AG04449 (cell line): ENCODE data around the gene COX7A2L.
A peak's percentile ranks its signal among the peaks of the same experiment; 100 is the strongest.

Source experiments
- CTCF ChIA-PET: fragments of 350-600 bp; formaldehyde crosslinking; extraction: SDS; loops from one replicate; lab custom pipeline; 2021; ENCODE audit warnings: antibody characterized with exemption; lab: Yijun Ruan, JAX
- POLR2A ChIA-PET: fragments of 400-600, 350-600 bp; formaldehyde crosslinking; extraction: SDS; loops from one replicate; lab custom pipeline; 2020; ENCODE audit warnings: antibody characterized with exemption, inconsistent platforms; lab: Yijun Ruan, JAX
- DNase-seq: peaks from one replicate; pipeline ENCODE4 v3.0.0-alpha.2; 2010; ENCODE audit warnings: low read depth, low spot score
- H3K4me3 ChIP-seq: 2 replicates; pipeline ENCODE4 v1.5.1; 2011; ENCODE audit warnings: low read depth, mild to moderate bottlenecking, control low read depth, low read length
- TF ChIP-seq, protein P1 (sequence below): IDR thresholded peaks from one replicate; pipeline ENCODE4 v1.5.1; 2011; ENCODE audit warnings: mild to moderate bottlenecking, moderate library complexity, low read length, control low read depth, inconsistent platforms; ENCODE audit not compliant: insufficient read depth; ENCODE audit errors: missing control alignments

The COX7A2L gene

DNA sequence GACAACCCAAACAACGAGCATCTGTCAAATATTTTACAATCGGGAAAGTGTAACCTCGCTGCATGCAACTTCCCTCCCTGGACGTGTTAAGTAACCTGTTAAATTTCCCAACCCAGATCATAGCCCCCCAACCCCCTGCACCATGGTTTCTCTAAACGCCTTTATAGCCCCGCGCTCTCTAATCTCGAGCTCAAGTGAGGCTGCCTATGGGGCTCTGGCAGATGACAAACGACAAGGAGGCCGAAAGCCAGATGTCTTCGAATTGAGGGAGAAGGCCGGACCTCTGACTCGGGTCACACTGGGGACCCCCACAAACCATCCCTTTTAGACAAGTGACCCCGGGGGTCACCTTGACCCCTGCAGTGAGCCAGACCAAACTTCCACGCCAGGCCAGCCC, 526 bp downstream of the COX7A2L start:
- CTCF ChIA-PET: interaction anchor here (1.4 to 4.6 kb wide), 3 partner anchors 10 to 273 kb away, joined by 4 to 32 read pairs (median 8); no protein-coding TSS in a partner anchor
- H3K4me3 ChIP-seq: peak overlapping the region; percentile 100
- DNase-seq: no peak
- POLR2A ChIA-PET: no interaction called here
- TF ChIP-seq, protein P1, sequence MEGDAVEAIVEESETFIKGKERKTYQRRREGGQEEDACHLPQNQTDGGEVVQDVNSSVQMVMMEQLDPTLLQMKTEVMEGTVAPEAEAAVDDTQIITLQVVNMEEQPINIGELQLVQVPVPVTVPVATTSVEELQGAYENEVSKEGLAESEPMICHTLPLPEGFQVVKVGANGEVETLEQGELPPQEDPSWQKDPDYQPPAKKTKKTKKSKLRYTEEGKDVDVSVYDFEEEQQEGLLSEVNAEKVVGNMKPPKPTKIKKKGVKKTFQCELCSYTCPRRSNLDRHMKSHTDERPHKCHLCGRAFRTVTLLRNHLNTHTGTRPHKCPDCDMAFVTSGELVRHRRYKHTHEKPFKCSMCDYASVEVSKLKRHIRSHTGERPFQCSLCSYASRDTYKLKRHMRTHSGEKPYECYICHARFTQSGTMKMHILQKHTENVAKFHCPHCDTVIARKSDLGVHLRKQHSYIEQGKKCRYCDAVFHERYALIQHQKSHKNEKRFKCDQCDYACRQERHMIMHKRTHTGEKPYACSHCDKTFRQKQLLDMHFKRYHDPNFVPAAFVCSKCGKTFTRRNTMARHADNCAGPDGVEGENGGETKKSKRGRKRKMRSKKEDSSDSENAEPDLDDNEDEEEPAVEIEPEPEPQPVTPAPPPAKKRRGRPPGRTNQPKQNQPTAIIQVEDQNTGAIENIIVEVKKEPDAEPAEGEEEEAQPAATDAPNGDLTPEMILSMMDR: no peak

DNA sequence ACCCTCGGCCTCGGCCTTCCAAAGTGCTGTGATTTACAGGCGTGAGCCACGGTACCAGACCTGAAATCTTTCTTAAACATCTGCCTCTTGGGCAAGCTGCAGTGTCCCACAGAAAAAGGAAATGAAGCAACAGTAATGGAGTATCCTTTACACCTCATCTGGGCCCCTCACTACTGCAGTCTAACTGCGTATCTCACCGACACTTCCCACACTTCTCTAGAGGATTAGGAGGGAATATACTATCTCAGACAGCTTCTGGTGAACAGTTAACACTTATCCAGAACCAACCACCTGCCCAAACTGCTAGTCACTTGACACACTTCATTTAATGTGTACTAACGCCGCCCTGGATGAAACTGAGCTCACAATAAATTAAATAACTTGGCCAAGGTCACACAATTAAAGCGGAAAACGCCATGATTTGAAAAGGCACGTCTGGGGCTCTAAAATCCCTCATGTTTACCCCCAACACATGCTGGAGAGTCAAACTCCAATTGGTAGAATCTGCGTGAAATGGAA, 993 bp downstream of the COX7A2L start:
- TF ChIP-seq, protein P1: no peak
- DNase-seq: no peak
- peak overlapping the region; percentile 100 for H3K4me3 ChIP-seq
- ChIA-PET POLR2A (no interaction called here), CTCF (interaction anchor here (1.4 to 4.6 kb wide), 2 partner anchors 10 to 265 kb away, joined by 4 to 32 read pairs; no protein-coding TSS in a partner anchor)

DNA sequence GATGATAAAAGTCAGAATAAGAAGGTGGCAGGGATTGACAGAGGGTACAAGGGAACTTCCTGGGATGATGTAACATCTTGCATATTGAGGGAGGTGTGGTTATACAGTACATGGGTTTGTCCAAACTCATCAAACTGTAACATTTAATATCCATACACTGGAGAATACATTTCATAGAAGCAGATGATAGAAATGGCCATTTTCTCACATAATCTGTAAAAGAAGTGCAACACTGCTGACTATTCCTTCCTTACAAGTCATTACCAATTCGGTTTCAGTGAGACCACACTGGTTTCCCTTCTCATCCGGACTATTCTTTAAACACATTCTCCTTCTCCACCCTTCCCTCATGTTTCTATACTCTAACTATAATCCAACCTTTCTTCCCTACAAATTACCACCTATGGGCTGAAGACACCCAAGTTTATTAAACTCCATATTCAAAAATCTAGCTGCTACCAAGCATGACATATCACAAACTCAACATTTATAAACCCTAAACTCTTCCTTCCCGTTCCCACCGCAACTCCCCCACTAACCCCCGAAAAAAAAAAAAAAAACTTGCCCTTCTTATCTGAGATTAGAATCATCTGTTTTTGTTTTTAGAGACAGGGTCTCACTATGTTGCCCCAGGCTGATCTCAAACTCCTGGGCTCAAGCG, 1.6 kb downstream of the COX7A2L start:
- H3K4me3 ChIP-seq: peak overlapping the region; percentile 100

DNA sequence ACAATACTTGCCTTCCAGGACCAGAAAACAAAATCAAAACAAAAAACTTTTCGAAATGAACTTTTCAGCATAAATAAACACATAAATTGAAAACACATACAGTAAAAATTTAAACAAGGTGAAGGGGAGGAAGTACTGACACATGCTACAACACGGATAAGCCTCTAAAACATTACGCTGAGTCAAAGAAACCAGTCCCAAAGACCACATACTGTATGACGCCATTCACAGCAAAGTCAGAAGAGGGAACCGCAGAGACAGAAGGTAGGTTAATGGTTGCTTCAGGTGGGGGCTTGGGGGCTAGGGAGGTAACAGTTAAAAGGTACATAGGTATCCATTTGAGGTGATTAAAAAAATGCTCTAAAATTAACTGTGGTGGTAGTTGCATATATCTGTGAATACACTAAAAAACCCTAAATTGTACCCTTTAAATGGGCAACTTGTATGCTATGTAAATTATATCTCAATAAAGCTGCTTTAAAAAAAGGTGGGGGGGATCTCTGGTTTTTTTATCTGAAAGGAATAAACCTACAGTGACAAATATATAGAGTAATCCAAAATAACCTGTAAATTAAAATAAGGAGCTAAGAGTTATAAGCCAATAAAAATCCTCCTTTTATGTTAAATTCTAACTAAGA, 7.1 kb downstream of the COX7A2L start:
- POLR2A ChIA-PET: no interaction called here
- no peak for DNase-seq
- H3K4me3 ChIP-seq: no peak overlapping the region
- TF ChIP-seq, protein P1: no peak
- CTCF ChIA-PET: interaction anchor here (1.4 kb wide), 1 partner anchor 264 kb away, joined by 3 read pairs; no protein-coding TSS in a partner anchor

More for the DNA sequence above, 1.6 kb downstream of the COX7A2L start:
- TF ChIP-seq, protein P1: no peak
- DNase-seq: no peak
- POLR2A ChIA-PET: no interaction called here
- CTCF ChIA-PET: interaction anchor here (0.7 to 4.6 kb wide), 3 partner anchors 9 to 264 kb away, joined by 3 to 32 read pairs (median 4); no protein-coding TSS in a partner anchor

DNA sequence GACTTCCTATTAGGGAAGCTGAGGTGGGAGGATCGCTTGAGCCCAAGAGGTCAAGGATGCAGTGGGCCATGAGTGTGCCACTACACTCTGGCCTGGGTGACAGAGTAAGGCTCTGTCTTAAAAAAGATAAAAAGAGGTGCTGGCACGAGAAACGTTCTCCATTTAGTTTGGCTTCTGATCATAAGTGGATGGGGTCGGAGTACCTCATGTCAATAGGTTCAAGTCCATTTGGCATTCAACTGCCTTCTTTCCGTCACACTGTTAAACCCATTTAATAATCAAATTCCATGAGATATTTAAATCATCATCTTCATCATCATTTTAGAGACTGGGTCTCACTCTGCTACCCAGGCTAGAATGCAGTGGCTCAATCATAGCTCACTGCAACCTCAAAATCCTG, 9.2 kb downstream of the COX7A2L start:
- TF ChIP-seq, protein P1: no peak
- DNase-seq: no peak
- H3K4me3 ChIP-seq: no peak overlapping the region
- ChIA-PET POLR2A (no interaction called here), CTCF (interaction anchor here (1.4 to 1.6 kb wide), 2 partner anchors 23 to 257 kb away, joined by 4 to 6 read pairs; no protein-coding TSS in a partner anchor)
